Measurements from ENCODE around the gene JARID2.
"Not testable (repeated sequence)": the region's sequence is repeated elsewhere in the genome, so short reads cannot be mapped to it uniquely, and the experiment has no call there.

JARID2 gene

GRCh38 chr6:15287670-15288375 lies 42.0 kb downstream of the JARID2 start:
- DNase-seq (ENCODE audit: low spot score) (no peak), FAIRE-seq (no peak)

DNA sequence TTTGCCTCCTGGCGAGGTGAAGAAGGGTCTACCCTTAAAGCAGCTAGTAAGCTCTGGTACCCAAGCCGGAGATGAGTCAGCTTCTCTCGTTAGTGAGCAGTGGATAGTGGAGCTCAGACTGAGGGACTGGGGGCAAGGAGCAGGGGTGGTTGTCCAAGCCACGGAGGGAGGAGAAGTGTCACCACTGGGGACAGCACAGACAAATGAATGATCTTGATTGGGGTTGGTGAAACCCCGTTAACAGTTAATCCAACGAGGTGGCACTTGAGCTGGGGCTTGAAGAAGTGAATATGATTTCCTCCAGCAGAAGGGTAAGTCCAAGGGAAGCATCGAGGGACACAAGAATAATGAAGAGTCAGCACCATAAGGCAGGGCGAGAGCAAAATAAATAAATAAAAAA lies 43.0 kb downstream of the JARID2 start:
- FAIRE-seq = no peak

GRCh38 chr6:15289456-15289855 lies 43.6 kb downstream of the JARID2 start:
- FAIRE-seq; DNase-seq (ENCODE audit: low spot score): not testable (repeated sequence)

More for the DNA sequence above, 43.0 kb downstream of the JARID2 start:
- DNase-seq (ENCODE audit: low spot score) = no peak

GRCh38 chr6:15290067-15290680 lies 44.3 kb downstream of the JARID2 start:
- DNase-seq (ENCODE audit: low spot score) (no peak), FAIRE-seq (no peak)

GRCh38 chr6:15290962-15291704 lies 45.3 kb downstream of the JARID2 start:
- FAIRE-seq (no peak), DNase-seq (ENCODE audit: low spot score) (no peak)

- no peak for DNase-seq (ENCODE audit: low spot score)
These were observed 46.9 kb downstream of the JARID2 start for GRCh38 chr6:15292721-15293302.

DNA sequence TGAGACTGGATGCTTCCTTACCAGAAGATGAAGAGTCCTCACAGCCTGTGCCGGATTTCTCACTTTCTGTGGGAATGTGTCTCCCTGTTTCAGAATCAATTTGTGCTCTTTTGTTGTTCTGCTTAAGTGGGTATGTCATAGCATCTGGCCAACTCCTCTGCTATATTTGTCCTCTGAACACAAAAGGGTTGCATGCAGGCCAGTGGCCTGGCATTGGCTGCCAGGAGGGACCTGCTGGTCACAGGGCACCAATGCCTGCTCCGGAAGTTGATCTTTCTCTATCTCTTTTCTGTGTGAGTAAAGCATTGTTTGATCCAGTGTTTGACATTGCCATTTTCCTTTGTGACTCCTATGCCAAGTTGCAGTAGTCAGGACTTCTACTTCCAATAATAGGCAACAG lies 47.8 kb downstream of the JARID2 start:
- FAIRE-seq = no peak

More at GRCh38 chr6:15292721-15293302, 46.9 kb downstream of the JARID2 start:
- no peak for FAIRE-seq

DNA sequence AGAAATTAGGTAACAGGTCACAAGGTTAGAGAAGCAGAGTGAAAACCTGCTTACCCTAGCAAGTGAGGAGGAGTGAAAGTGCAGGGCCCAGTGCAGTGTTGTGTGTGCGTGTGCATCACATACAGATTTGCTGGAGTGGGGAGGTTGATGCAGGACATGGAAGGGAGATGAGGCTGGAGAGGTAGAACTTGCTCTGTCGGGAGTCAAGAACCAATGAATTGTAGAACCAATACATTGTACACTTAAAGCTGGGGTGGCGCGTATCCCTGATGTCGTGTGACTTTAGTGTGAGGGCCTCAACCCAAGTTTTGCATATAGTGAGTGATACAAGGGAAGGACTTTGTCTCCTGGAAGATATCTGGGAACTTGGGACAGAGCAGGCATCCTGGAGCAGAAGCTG lies 48.6 kb downstream of the JARID2 start:
- FAIRE-seq = no peak
- DNase-seq (ENCODE audit: low spot score) = no peak

More for the DNA sequence above, 47.8 kb downstream of the JARID2 start:
- no peak for DNase-seq (ENCODE audit: low spot score)

- DNase-seq (ENCODE audit: low spot score) (no peak), FAIRE-seq (no peak)
These were observed 50.4 kb downstream of the JARID2 start for GRCh38 chr6:15296249-15296648.

- FAIRE-seq = no peak
- DNase-seq (ENCODE audit: low spot score) = no peak
These were observed 50.9 kb downstream of the JARID2 start for GRCh38 chr6:15296735-15297134.

DNA sequence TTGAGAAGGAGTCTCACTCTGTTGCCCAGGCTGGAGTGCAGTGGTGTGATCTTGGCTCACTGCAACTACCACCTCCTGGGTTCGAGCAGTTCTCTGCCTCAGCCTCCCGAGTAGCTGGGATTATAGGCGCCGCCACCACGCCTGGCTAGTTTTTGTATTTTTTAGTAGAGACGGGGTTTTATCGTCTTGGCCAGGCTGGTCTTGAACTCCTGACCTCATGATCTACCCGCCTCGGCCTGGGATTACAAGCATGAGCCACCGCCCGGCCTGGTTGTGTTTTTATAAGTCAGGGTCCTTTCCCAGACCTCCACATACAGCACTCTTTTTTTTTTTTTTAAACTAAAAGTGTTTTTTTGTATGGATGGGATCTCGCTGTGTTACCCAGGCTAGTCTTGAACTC lies 51.3 kb downstream of the JARID2 start:
- not testable (repeated sequence) for FAIRE-seq; DNase-seq (ENCODE audit: low spot score)

DNA sequence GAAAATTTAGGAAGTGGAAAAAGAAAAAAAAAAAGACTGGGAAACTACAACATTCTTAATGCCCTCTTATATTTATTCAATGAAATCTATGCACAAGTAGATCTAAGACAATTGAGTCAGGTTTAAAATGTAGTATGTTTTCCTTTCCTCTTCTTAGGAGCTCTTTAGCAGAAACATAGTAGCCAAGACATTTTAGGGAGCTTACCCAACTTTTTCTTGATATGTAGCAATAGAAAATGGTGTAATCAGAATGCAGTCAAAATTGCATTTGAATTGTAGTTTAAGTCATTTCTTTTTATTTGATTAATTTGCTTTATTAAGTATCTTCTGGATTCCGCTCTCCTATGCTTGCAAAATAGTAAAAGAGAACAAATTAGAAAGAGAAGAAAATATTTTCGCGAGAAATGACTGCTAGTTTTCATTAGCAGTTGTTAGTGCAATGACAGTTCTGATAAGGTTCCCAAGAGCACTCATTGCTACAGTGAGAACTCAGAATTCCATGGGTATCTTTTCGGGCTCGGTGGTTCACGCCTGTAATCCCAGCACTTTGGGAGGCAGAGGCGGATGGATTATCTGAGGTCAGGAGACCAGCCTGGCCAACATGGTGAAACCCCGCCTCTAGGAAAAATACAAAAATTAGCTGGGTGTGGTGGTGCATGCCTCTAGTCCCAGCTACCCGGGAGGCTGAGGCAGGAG lies 52.2 kb downstream of the JARID2 start:
- FAIRE-seq (no peak), DNase-seq (ENCODE audit: low spot score) (no peak)

DNA sequence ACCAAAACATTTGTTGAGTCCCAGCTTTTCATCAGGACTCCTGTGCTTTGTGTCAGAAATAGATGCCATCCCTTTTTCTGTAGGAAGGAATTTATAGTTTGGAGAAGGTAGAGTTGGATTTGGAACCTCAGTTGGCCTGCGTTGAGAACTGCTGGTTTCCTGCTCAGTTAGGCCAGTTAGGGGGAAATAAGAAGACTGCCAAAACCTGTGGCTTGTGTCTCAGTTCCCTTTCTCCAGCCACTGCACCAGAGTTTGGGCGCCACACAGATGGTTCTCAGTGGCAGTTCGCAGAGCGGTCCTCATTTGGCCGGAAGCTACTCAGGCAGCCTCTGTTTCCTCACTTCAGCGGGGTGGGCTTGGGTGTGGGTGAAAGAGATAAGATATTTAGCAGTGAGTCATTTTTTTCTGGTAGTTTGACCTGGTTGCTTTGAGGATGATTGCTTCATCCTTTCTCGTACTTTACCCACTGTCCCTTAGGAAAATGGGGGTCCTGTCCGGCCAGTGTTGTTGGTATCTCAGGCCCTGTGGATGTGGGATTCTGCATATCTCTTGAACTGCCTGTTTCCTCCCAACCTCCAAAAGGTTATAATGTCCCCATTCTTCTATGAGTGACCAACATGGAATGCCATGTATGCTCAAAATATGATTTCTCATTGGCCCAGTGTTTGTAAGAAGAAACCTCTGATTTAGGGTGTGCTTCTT lies 53.7 kb downstream of the JARID2 start:
- FAIRE-seq = no peak
- no peak for DNase-seq (ENCODE audit: low spot score)

DNA sequence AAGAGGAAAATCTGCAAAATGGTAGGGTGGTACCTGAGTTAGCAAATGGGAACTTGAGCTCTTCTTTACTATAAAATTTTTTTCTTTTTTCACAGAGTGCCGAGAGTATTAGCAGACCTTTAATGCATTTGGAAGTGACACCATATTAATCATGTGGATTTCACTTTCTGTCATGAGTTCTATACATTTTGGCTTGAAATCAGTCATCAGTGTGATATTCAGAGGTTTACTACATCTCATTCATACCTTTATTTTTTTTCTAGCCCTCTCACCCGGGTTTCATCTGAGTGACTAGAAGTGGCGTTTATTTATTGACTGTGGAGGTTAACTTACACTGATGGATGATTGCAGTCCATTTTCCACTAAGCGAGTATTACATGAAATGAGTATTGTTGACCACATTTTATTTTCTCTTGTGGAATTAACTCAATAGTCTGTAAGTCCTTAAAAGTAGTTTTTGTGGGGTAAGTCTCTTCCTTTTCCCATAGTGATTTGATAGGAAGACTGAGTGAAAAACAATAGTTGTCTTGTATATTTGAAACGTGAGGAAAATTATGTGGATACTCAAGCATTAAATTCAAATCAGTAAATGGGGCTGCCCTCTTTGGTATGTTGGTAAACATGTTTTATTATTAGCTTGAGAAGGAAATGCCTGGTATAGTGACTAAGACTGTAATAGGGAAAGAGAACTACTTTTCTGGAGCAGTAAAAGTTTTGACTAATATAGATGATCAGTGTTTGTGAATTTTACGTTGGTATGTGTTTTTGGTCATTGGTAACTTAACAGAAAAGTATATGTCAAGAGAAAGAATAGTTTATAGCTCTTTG lies 55.5 kb downstream of the JARID2 start:
- DNase-seq (ENCODE audit: low spot score) (no peak), FAIRE-seq (no peak)

DNA sequence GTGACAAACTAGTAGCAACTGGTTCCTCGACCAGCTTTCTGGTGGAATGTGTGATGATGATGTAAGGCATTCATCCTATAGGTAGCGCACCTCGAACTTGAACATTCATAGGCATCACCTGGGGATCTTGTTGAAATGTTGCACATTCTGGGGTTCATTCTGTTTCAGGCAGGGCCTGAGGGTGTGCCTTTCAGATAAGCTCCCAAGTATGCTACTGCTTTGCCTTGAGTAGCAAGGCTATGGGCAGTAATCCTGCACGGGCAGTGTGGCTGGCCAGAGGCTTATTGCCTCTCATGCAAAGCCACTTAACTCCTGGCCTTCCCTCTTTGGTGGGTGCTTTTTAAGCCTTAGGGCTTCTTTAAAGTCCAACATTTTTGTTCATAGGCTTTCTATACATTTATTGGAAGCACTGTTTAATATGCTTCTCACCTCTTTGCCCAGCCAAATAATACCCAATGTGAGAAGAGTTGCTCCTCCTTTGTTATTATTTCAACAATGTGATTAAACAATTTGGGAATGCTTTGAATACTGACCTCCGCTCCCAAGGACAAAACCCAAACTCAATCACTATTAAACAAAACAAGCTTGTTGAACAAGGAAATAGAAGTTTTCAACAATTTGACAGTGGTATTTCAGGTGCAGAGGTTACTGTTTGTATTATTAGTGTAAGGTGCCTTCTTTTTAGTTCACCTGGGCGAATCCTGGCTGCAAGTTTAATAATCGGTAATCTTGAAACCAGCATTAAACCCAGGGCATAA lies 57.5 kb downstream of the JARID2 start:
- FAIRE-seq (no peak), DNase-seq (ENCODE audit: low spot score) (no peak)

DNA sequence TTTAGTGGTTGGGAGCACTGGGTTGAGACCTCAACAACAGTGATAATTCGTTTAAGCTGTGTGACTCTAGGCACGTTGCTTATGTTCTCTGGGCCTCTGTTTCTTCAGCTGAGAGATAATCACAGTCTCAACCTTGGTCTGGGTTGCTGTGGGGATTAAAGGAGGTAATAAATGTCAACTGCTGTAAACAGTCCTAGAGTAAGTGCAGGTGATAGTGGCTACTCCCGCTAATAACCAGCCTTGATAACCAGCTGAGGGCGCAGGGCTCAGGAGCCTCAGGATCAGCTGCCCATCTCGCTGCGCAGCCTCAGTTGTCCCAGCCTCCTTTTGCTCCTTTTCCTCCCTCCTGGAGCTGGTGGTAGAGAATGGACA lies 58.0 kb downstream of the JARID2 start:
- no peak for DNase-seq (ENCODE audit: low spot score)
- no peak for FAIRE-seq

- FAIRE-seq (no peak), DNase-seq (ENCODE audit: low spot score) (no peak)
These were observed 58.6 kb downstream of the JARID2 start for GRCh38 chr6:15304337-15305042.

DNA sequence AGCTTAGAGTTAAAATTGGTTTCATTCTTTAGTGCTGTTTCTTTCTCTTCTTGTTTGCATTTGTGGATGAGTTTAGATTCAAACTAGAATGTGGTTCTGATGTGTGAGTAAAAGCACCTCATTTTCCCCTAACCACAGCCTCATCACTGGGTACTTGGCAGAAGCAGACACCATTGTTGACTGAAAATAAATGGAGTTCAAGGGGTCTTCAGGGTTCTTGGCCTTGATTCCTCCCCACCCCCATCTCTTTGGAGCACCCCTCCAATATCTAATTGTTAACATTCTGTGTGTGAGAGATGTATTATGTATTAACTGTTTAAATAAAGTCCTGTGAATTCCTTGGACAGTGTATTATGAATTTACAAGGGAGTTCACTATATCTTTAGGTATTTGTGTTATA lies 59.6 kb downstream of the JARID2 start:
- no peak for FAIRE-seq
- no peak for DNase-seq (ENCODE audit: low spot score)

DNA sequence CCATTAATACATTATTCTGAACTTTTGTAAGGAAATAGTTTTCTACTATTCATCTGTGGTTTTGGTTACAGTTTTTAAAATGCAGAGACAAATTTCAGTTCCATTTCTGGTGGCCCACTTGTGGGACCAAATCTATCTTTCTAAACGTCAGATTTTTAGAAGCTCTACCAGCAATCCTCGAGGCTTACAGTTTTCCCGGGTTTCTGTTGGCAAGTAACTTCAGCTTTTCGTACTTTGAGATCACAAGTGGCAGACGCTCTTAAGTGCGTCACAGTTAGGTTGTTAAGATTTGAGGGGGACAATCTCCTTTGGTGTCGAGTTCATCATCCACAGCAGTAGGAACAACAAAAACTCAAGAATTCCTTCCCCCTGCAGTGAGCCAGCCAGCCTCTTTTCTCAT lies 60.0 kb downstream of the JARID2 start:
- DNase-seq (ENCODE audit: low spot score) (no peak), FAIRE-seq (no peak)

Data from RCC 7860 (cell line).